Measurements from ENCODE around the gene RMC1.

GRCh38 chr18:23501626-23502025 lies 1.7 kb upstream of the RMC1 start:
- TF ChIP-seq POLR2AphosphoS5 (IDR thresholded peaks at IDR 0.05) (no peak), POLR2A (IDR thresholded peaks at IDR 0.05; ENCODE audit: low read depth) (no peak), CTCF (IDR thresholded peaks at IDR 0.05) (no peak), EP300 (IDR thresholded peaks at IDR 0.05) (no peak)
